ENCODE data around the gene SLC25A23.

SLC25A23 gene

DNA sequence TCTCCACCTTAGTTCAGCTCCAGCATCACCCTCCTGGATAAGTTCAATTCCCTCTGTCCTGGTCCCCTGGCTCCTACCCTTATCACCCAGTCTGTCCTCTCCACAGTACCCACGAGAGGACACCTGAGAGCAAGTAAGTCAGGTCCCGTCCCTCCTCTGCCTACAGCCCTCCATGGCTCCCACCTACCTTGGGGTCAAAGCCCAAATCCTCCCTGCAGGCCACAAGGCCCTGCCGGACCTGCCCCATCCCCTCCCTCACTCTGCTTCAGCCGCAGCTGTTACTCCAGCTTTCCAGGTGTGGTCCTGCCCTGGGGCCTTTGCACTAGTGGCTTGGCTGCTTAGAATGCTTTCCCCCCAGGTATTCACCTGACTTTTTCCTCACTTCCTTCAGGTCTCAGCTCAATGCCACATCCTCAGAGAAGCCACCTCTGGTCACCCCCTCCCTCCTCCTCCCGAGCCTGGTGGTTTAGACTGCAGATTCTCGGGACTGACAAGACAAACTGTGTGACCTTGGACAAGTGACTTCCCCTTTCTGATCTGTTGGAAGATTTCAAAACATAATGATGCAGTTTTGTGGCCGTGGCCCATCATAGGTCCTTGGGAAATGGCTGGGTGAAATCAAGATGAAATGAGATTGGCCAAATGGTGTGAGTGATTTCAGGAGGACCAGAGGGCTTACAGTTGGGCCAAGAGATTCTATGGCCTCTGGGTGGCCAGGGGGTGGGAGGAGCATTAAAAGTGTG, 38.9 kb upstream of the SLC25A23 start:
- H3K79me2 ChIP-seq (ENCODE audit: insufficient read depth, low read length) = no peaks in the 10 kb centered on the region
- H3K9me3 ChIP-seq (ENCODE audit: insufficient read depth, low read depth, low read length) = no peaks in the 10 kb centered on the region
- no peaks in the 10 kb centered on the region for H3K9me2 ChIP-seq (replicated peaks; ENCODE audit: low read depth, low read length)
- H3K36me3 ChIP-seq (ENCODE audit: insufficient read depth, low read length) = no peaks in the 10 kb centered on the region
- H3K4me2 ChIP-seq (ENCODE audit: low read depth, low read length, poor library complexity, severe bottlenecking) = no peak overlapping the region
- H2AFZ ChIP-seq (ENCODE audit: low read length) = no peak overlapping the region
- no peaks in the 10 kb centered on the region for H3K27me3 ChIP-seq (ENCODE audit: insufficient read depth, low read length, poor library complexity, severe bottlenecking)
- H3K4me1 ChIP-seq (ENCODE audit: insufficient read depth, low read length, poor library complexity, severe bottlenecking) = peaks cover 6% of the 10 kb centered on the region
- no peak overlapping the region for H3K4me3 ChIP-seq (ENCODE audit: low read length, poor library complexity, severe bottlenecking)
- TF ChIP-seq EZH2phosphoT487 (IDR thresholded peaks at IDR 0.05; ENCODE audit: borderline replicate concordance) = no peak
- TF ChIP-seq, protein P1, sequence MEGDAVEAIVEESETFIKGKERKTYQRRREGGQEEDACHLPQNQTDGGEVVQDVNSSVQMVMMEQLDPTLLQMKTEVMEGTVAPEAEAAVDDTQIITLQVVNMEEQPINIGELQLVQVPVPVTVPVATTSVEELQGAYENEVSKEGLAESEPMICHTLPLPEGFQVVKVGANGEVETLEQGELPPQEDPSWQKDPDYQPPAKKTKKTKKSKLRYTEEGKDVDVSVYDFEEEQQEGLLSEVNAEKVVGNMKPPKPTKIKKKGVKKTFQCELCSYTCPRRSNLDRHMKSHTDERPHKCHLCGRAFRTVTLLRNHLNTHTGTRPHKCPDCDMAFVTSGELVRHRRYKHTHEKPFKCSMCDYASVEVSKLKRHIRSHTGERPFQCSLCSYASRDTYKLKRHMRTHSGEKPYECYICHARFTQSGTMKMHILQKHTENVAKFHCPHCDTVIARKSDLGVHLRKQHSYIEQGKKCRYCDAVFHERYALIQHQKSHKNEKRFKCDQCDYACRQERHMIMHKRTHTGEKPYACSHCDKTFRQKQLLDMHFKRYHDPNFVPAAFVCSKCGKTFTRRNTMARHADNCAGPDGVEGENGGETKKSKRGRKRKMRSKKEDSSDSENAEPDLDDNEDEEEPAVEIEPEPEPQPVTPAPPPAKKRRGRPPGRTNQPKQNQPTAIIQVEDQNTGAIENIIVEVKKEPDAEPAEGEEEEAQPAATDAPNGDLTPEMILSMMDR (conservative IDR thresholded peaks at IDR 0.05; ENCODE audit: low read length) = no peak
- H3F3A ChIP-seq (ENCODE audit: low read depth) = no peaks in the 10 kb centered on the region
- no peak overlapping the region for H3K9ac ChIP-seq (ENCODE audit: low read depth, low read length, poor library complexity, severe bottlenecking)
- no peaks in the 10 kb centered on the region for H4K20me1 ChIP-seq (ENCODE audit: insufficient read depth, low read length, poor library complexity, severe bottlenecking)

DNA sequence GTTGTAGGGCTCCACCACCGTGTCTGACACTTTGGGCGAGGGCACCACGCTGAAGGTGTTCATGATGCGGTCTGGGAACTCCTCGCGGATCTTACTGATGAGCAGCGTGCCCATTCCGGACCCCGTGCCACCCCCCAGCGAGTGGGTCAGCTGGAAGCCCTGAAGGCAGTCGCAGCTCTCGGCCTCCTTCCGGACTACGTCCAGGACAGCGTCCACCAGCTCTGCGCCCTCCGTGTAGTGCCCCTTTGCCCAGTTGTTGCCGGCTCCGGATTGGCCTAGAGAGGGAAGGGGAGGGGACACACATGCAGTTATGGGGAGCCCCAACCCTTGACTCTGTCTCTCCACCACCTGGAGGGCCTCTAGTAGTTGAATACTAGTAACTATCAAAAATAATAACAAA, 36.4 kb upstream of the SLC25A23 start:
- no peak overlapping the region for H3K9ac ChIP-seq (ENCODE audit: low read depth, low read length, poor library complexity, severe bottlenecking)
- H3K4me1 ChIP-seq (ENCODE audit: insufficient read depth, low read length, poor library complexity, severe bottlenecking) = no peaks in the 10 kb centered on the region
- H3K4me3 ChIP-seq (ENCODE audit: low read length, poor library complexity, severe bottlenecking) = no peak overlapping the region
- no peak for TF ChIP-seq EZH2phosphoT487 (IDR thresholded peaks at IDR 0.05; ENCODE audit: borderline replicate concordance)
- TF ChIP-seq, protein P1 (conservative IDR thresholded peaks at IDR 0.05; ENCODE audit: low read length) = no peak
- H3K36me3 ChIP-seq (ENCODE audit: insufficient read depth, low read length) = no peaks in the 10 kb centered on the region
- H3K79me2 ChIP-seq (ENCODE audit: insufficient read depth, low read length) = no peaks in the 10 kb centered on the region
- no peaks in the 10 kb centered on the region for H3K9me2 ChIP-seq (replicated peaks; ENCODE audit: low read depth, low read length)
- no peaks in the 10 kb centered on the region for H3K9me3 ChIP-seq (ENCODE audit: insufficient read depth, low read depth, low read length)
- H3F3A ChIP-seq (ENCODE audit: low read depth) = no peaks in the 10 kb centered on the region
- no peak overlapping the region for H2AFZ ChIP-seq (ENCODE audit: low read length)
- no peaks in the 10 kb centered on the region for H3K27me3 ChIP-seq (ENCODE audit: insufficient read depth, low read length, poor library complexity, severe bottlenecking)
- H4K20me1 ChIP-seq (ENCODE audit: insufficient read depth, low read length, poor library complexity, severe bottlenecking) = no peaks in the 10 kb centered on the region
- H3K4me2 ChIP-seq (ENCODE audit: low read depth, low read length, poor library complexity, severe bottlenecking) = no peak overlapping the region

DNA sequence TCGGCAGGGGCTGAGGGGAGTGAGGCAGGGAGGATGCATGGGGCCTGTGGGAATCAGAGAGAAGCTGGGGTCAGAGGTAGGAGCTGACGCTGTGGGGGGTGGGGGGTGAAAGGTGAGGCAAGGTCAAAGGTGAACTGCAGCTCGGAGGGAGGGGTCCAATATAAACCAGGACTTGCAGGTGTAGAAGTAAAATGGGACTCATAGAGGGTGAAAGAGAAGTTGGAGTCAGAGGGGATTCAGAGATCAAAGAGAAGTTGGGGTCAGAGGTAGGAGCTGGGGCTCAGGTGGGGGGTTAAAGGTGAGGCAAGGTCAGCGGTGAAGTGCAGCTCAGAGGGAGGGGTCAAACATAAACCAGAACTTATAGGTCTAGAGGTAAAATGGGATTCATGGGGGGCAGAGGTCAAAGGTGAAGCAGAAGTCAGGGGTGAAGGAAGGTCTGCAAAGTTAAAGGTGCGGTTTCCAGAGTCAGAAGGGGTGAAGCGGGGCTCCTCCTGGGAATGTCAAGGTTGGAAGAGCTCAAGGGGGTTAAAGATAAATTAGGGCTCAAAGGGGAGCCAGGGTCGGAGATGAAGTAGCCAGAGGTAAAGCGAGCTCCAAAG, 34.9 kb upstream of the SLC25A23 start:
- H3K9me3 ChIP-seq (ENCODE audit: insufficient read depth, low read depth, low read length) = no peaks in the 10 kb centered on the region
- H3K4me2 ChIP-seq (ENCODE audit: low read depth, low read length, poor library complexity, severe bottlenecking) = no peak overlapping the region
- no peaks in the 10 kb centered on the region for H3K27me3 ChIP-seq (ENCODE audit: insufficient read depth, low read length, poor library complexity, severe bottlenecking)
- H3K79me2 ChIP-seq (ENCODE audit: insufficient read depth, low read length) = no peaks in the 10 kb centered on the region
- H4K20me1 ChIP-seq (ENCODE audit: insufficient read depth, low read length, poor library complexity, severe bottlenecking) = no peaks in the 10 kb centered on the region
- H3K36me3 ChIP-seq (ENCODE audit: insufficient read depth, low read length) = no peaks in the 10 kb centered on the region
- no peak overlapping the region for H3K4me3 ChIP-seq (ENCODE audit: low read length, poor library complexity, severe bottlenecking)
- no peaks in the 10 kb centered on the region for H3K9me2 ChIP-seq (replicated peaks; ENCODE audit: low read depth, low read length)
- H3F3A ChIP-seq (ENCODE audit: low read depth) = no peaks in the 10 kb centered on the region
- no peak overlapping the region for H2AFZ ChIP-seq (ENCODE audit: low read length)
- no peak for TF ChIP-seq EZH2phosphoT487 (IDR thresholded peaks at IDR 0.05; ENCODE audit: borderline replicate concordance)
- TF ChIP-seq, protein P1 (conservative IDR thresholded peaks at IDR 0.05; ENCODE audit: low read length) = no peak
- H3K4me1 ChIP-seq (ENCODE audit: insufficient read depth, low read length, poor library complexity, severe bottlenecking) = no peaks in the 10 kb centered on the region
- H3K9ac ChIP-seq (ENCODE audit: low read depth, low read length, poor library complexity, severe bottlenecking) = no peak overlapping the region
